ENCODE results near the gene SEMA7A. TPM values are rescaled to one million over a fixed set of nuclear protein-coding genes. Genes with fewer than 3 reads are reported as not detected.
"Not testable (repeated sequence)": the region's sequence is repeated elsewhere in the genome, so short reads cannot be mapped to it uniquely, and the experiment has no call there.

Gene SEMA7A
- 1 to 10 TPM; 4.2 to 7.1 (median 6.1) TPM for polyA plus RNA-seq (ENCODE audit: insufficient read depth in 1 of 5, insufficient read length in 5 of 5, low replicate concordance in 1 of 5)
- long read RNA-seq, donor 1, partial matches to known transcripts = 0 of 3 reads
- long read RNA-seq, donor 1, other reads (novel, unspliced or antisense) = 0 of 3 reads
- long read RNA-seq, donor 2, partial matches to known transcripts = 0 of 2 reads
- long read RNA-seq, donor 2, other reads (novel, unspliced or antisense) = 0 of 2 reads
- long read RNA-seq, donor 3 = 0 reads
- long read RNA-seq, donor 4 = 0 reads
- long read RNA-seq, donor 5, partial matches to known transcripts = 0 of 2 reads
- long read RNA-seq, donor 5, other reads (novel, unspliced or antisense) = 0 of 2 reads
- long read RNA-seq, donor 6, partial matches to known transcripts = 0 of 1 reads
- long read RNA-seq, donor 6, other reads (novel, unspliced or antisense) = 0 of 1 reads
- long read RNA-seq, donor 7 = 0 reads
- long read RNA-seq, donor 8 = 0 reads

GRCh38 chr15:74433592-74434262 is at the start of gene SEMA7A:
TSS of gene SEMA7A (minus strand) at chr15:74433958. CDS start at chr15:74433918, 40 bp downstream.
- DNase-seq = peak; percentile 70 to 77

- DNase-seq = no peak
These were observed 48.9 kb upstream of the SEMA7A start for GRCh38 chr15:74482661-74483060.

- DNase-seq = not testable (repeated sequence)
These were observed 46.6 kb upstream of the SEMA7A start for GRCh38 chr15:74480364-74480763.

GRCh38 chr15:74471621-74472020 is 37.9 kb upstream of the SEMA7A start:
- DNase-seq = not testable (repeated sequence)

GRCh38 chr15:74470631-74471395 is 37.1 kb upstream of the SEMA7A start:
- DNase-seq = no peak

GRCh38 chr15:74468341-74469032 is 34.7 kb upstream of the SEMA7A start:
- no peak for DNase-seq

GRCh38 chr15:74466570-74466969 is 32.8 kb upstream of the SEMA7A start:
- no peak for DNase-seq

- DNase-seq = no peak
These were observed 31.1 kb upstream of the SEMA7A start for GRCh38 chr15:74464897-74465296.

- no peak for DNase-seq
These were observed 30.5 kb upstream of the SEMA7A start for GRCh38 chr15:74464216-74464615.

GRCh38 chr15:74463634-74464033 is 29.9 kb upstream of the SEMA7A start:
- no peak for DNase-seq

GRCh38 chr15:74461847-74462511 is 28.2 kb upstream of the SEMA7A start:
- no peak for DNase-seq

GRCh38 chr15:74460871-74461846 is 27.4 kb upstream of the SEMA7A start, which contains the start of gene UBL7:
TSS of gene UBL7 (minus strand) at chr15:74461160. CDS start at chr15:74458867, 2,293 bp downstream.
- DNase-seq = peak; percentile 92 to 94

- DNase-seq = no peak
These were observed 26.5 kb upstream of the SEMA7A start for GRCh38 chr15:74460298-74460697.

- DNase-seq = not testable (repeated sequence)
These were observed 26.0 kb upstream of the SEMA7A start for GRCh38 chr15:74459798-74460197.

- no peak for DNase-seq
These were observed 24.7 kb upstream of the SEMA7A start for GRCh38 chr15:74458473-74458872.

- not testable (repeated sequence) for DNase-seq
These were observed 23.3 kb upstream of the SEMA7A start for GRCh38 chr15:74457036-74457435.

GRCh38 chr15:74454764-74455500 is 21.2 kb upstream of the SEMA7A start:
- DNase-seq = no peak

- DNase-seq = no peak
These were observed 20.4 kb upstream of the SEMA7A start for GRCh38 chr15:74453925-74454763.

Measured in right lung (tissue), 10 donors.